Panc1 (cell line): ENCODE measurements around the gene SUGP1. TPM values are rescaled to one million over a fixed set of nuclear protein-coding genes. Genes with fewer than 3 reads are reported as not detected.

Experiments used
- ATAC-seq: fragments of 200-7000 bp; cut with Tn5 transposase; 2 replicates; pipeline ENCODE4 v1.9.1; 2020; ENCODE audit warnings: mild to moderate bottlenecking, moderate library complexity
- BruUV-seq: library from RNA; stranded (reverse); fragments of 400-500 nt; replicated peaks from 2 replicates; lab custom pipeline; 2021; lab: Mats Ljungman, UMichigan
- CTCF ChIA-PET: fragments of 300-600 bp; sonication (Branson Sonifier 250); formaldehyde crosslinking; loops from one replicate; lab custom pipeline; 2022; ENCODE audit warnings: antibody characterized with exemption; lab: Charles Lee
- POLR2A ChIA-PET: fragments of 300-600 bp; sonication (Branson Sonifier 250); formaldehyde crosslinking; loops from one replicate; lab custom pipeline; 2022; ENCODE audit warnings: antibody characterized with exemption; lab: Charles Lee
- DNase-seq: peaks from one replicate; pipeline ENCODE4 v3.0.0-alpha.2; 2010; ENCODE audit warnings: low read depth, low spot score
- H3K27ac ChIP-seq: 2 replicates; pipeline ENCODE4 v1.5.1; 2011; ENCODE audit warnings: mild to moderate bottlenecking, low read length, inconsistent platforms
- H3K27me3 ChIP-seq: fragments of 200-500 bp; sonication (Bioruptor generic); 2 replicates; pipeline ENCODE4 v1.6.0; 2014; ENCODE audit warnings: low read length, inconsistent platforms; ENCODE audit not compliant: control insufficient read depth, insufficient read depth
- H3K36me3 ChIP-seq: fragments of 200-500 bp; sonication (Bioruptor generic); 2 replicates; pipeline ENCODE4 v1.5.1; 2014; ENCODE audit warnings: inconsistent platforms, mild to moderate bottlenecking, low read length, moderate library complexity; ENCODE audit not compliant: control insufficient read depth, insufficient read depth
- H3K4me1 ChIP-seq: 2 replicates; pipeline ENCODE4 v1.5.1; 2011; ENCODE audit warnings: inconsistent platforms, mild to moderate bottlenecking, low read length, moderate library complexity; ENCODE audit not compliant: control insufficient read depth, insufficient read depth
- H3K4me3 ChIP-seq, 2 experiments: 2 replicates each; pipeline ENCODE4 v1.5.1; 2011 to 2012; ENCODE audit warnings: low read depth in 2 of 2, low read length in 2 of 2, mild to moderate bottlenecking in 2 of 2, inconsistent platforms in 1 of 2, moderate library complexity in 1 of 2
- H3K9me3 ChIP-seq: fragments of 200-500 bp; sonication (Bioruptor generic); 2 replicates; pipeline ENCODE4 v1.5.1; 2014; ENCODE audit warnings: low read depth, mild to moderate bottlenecking, inconsistent platforms, low read length, moderate library complexity; ENCODE audit not compliant: control insufficient read depth, insufficient read depth
- CTCF ChIP-seq: fragments of 450-650 bp; IDR thresholded peaks from 2 replicates; pipeline ENCODE4 v1.5.1; 2017; ENCODE audit warnings: mild to moderate bottlenecking
- POLR2AphosphoS5 ChIP-seq: IDR thresholded peaks from 2 replicates; pipeline ENCODE4 v1.6.1; 2012; ENCODE audit warnings: mild to moderate bottlenecking, low read depth, low read length, moderate library complexity
- REST ChIP-seq, 2 experiments: IDR thresholded peaks; 2 replicates each; pipeline ENCODE4 v1.6.1; 2011 to 2012; ENCODE audit warnings: low read depth in 2 of 2, control low read depth in 1 of 2, low read length in 1 of 2, mild to moderate bottlenecking in 1 of 2, moderate library complexity in 1 of 2; ENCODE audit not compliant: insufficient read depth in 1 of 2
- SIN3A ChIP-seq: IDR thresholded peaks from 2 replicates; pipeline ENCODE4 v1.6.1; 2012; ENCODE audit warnings: low read depth, mild to moderate bottlenecking, low read length, moderate library complexity, borderline replicate concordance; ENCODE audit not compliant: insufficient read depth
- TCF7L2 ChIP-seq: IDR thresholded peaks from 2 replicates; pipeline ENCODE4 v1.6.1; 2011; ENCODE audit warnings: mild to moderate bottlenecking, low read depth, low read length, inconsistent platforms
- in situ Hi-C: cut with HindIII; loops from 2 replicates; pipeline ENCODE4 v1.10.0; 2016; ENCODE audit warnings: low sequenced_read_pairs, low pct_unique_long_range_greater_than_20kb
- intact Hi-C: fragments of 100-400 bp; cut with micrococcal nuclease; formaldehyde crosslinking; loops from one replicate; pipeline ENCODE4 v1.10.0; 2022; ENCODE audit not compliant: unreplicated experiment
- total RNA-seq: library from RNA; stranded (reverse); gene quantifications from one replicate; pipeline ENCODE4 v1.2.1, GENCODE V29; 2021; ENCODE audit not compliant: unreplicated experiment

SUGP1 gene
- total RNA-seq, 1 experiment from 2014 or later: 41.5 TPM

GRCh38 chr19:19324059-19324770 is 3.9 kb upstream of the SUGP1 start:
- Histone ChIP-seq H3K9me3 (no peaks in the 10 kb centered on the region), H3K36me3 (peaks cover 6% of the 10 kb centered on the region; the same call in 1 of the 2 replicates), H3K27ac (no peak overlapping the region), H3K27me3 (no peaks in the 10 kb centered on the region), H3K4me1 (peaks cover 2% of the 10 kb centered on the region; the same call in 1 of the 2 replicates), H3K4me3 (no peak overlapping the region)
- DNase-seq: no peak
- in situ Hi-C loops: no loop called here
- no peak for TF ChIP-seq CTCF
- ChIA-PET POLR2A (interaction anchor here (0.6 kb wide), 1 partner anchor 99 kb away, joined by 4 read pairs; no protein-coding TSS in a partner anchor), CTCF (interaction anchor here (0.6 kb wide), 1 partner anchor 26 kb away, joined by 3 read pairs; no protein-coding TSS in a partner anchor)
- intact Hi-C loops: no loop called here
- TSS peak; percentile 59 for BruUV-seq
- ATAC-seq: no peak

GRCh38 chr19:19321141-19321577 is 850 bp upstream of the SUGP1 start:
- ChIA-PET CTCF (no interaction called here), POLR2A (interaction anchor here (0.7 kb wide), 1 partner anchor 204 kb away, joined by 8 read pairs; no protein-coding TSS in a partner anchor)
- DNase-seq (no peak), ATAC-seq (0 out of 2 replicates have a peak, but pooled peaks have one; percentile 6)
- Histone ChIP-seq H3K9me3 (no peaks in the 10 kb centered on the region), H3K4me1 (peaks cover 5% of the 10 kb centered on the region; the same call in 1 of the 2 replicates), H3K27ac (peak overlapping the region; percentile 92), H3K27me3 (no peaks in the 10 kb centered on the region), H3K36me3 (peaks cover 6% of the 10 kb centered on the region; the same call in 1 of the 2 replicates), H3K4me3 (peak overlapping the region; percentile 91)
- in situ Hi-C loops (no loop called here), intact Hi-C loops (no loop called here)
- TF ChIP-seq POLR2AphosphoS5 (no peak), TCF7L2 (no peak), REST (IDR thresholded peaks at IDR 0.05; ENCODE audit: insufficient read depth in 1 of 2, low read depth in 2 of 2, low read length in 1 of 2) (no peak), SIN3A (no peak), CTCF (no peak)
- no TSS peak for BruUV-seq
